Endodermal cell (in vitro differentiated cells): ENCODE data around the gene EMCN. TPM values are rescaled to one million over a fixed set of nuclear protein-coding genes. Genes with fewer than 3 reads are reported as not detected.
"Not testable (repeated sequence)": the region's sequence is repeated elsewhere in the genome, so short reads cannot be mapped to it uniquely, and the experiment has no call there.

ENCODE experiments used
- DNase-seq: peaks from one replicate; pipeline ENCODE4 v3.0.0-alpha.2; 2017
- H3K27ac ChIP-seq: 2 replicates; pipeline ENCODE4 v1.5.1; 2013; ENCODE audit warnings: mild to moderate bottlenecking, low read depth, low read length, moderate library complexity
- H3K27me3 ChIP-seq: 2 replicates; pipeline ENCODE4 v1.6.1; 2013; ENCODE audit warnings: mild to moderate bottlenecking, low read length, moderate library complexity; ENCODE audit not compliant: insufficient read depth, control insufficient read depth, poor library complexity, severe bottlenecking
- H3K36me3 ChIP-seq: 2 replicates; pipeline ENCODE4 v1.7.0; 2013; ENCODE audit warnings: mild to moderate bottlenecking, low read length, moderate library complexity; ENCODE audit not compliant: control insufficient read depth, insufficient read depth
- H3K4me1 ChIP-seq: one replicate; pipeline ENCODE4 v1.7.0; 2013; ENCODE audit warnings: low read length; ENCODE audit not compliant: control insufficient read depth, insufficient read depth
- H3K4me3 ChIP-seq: 2 replicates; pipeline ENCODE4 v1.5.1; 2013; ENCODE audit warnings: mild to moderate bottlenecking, low read length, moderate library complexity
- H3K9ac ChIP-seq: 2 replicates; pipeline ENCODE4 v1.6.1; 2013; ENCODE audit warnings: mild to moderate bottlenecking, low read length, moderate library complexity; ENCODE audit not compliant: poor library complexity, severe bottlenecking; ENCODE audit errors: extremely low read depth
- H3K9me3 ChIP-seq: 2 replicates; pipeline ENCODE4 v1.6.1; 2013; ENCODE audit warnings: mild to moderate bottlenecking, low read length, moderate library complexity; ENCODE audit not compliant: control insufficient read depth
- H3K27ac Mint-ChIP-seq: 2 replicates; pipeline ENCODE4 v1.8.0; 2020; ENCODE audit warnings: mixed read lengths
- H3K27me3 Mint-ChIP-seq: 2 replicates; pipeline ENCODE4 v1.8.0; 2021; ENCODE audit warnings: mild to moderate bottlenecking, mixed read lengths; ENCODE audit not compliant: insufficient read depth
- H3K36me3 Mint-ChIP-seq: 2 replicates; pipeline ENCODE4 v1.8.0; 2020; ENCODE audit warnings: low read depth, mixed read lengths
- H3K4me1 Mint-ChIP-seq: 2 replicates; pipeline ENCODE4 v1.8.0; 2020; ENCODE audit warnings: mixed read lengths
- H3K4me3 Mint-ChIP-seq: 2 replicates; pipeline ENCODE4 v1.8.0; 2020; ENCODE audit warnings: mild to moderate bottlenecking, moderate library complexity, mixed read lengths
- H3K9me3 Mint-ChIP-seq: 2 replicates; pipeline ENCODE4 v1.8.0; 2020; ENCODE audit warnings: mild to moderate bottlenecking, mixed read lengths
- WGBS, 2 experiments: methylation state at CpG; one replicate each; pipeline versions ENCODE4 v1.1.5 to v1.1.7; 2013; ENCODE audit warnings: missing lambda C conversion rate in 2 of 2, mixed read lengths in 1 of 2; ENCODE audit not compliant: insufficient coverage in 1 of 2, insufficient read length in 1 of 2; 5-methylcytosine and 5-hydroxymethylcytosine counted together
- total RNA-seq, 2 donors: library from RNA; stranded (reverse); fragmentation: NEBNext Ultra II Directional in 1 of 2; extraction: Animal tissue kit (Norgen Biotek cat#: 25700) in 1 of 2; gene quantifications; 2 replicates in 1 of 2; 3 replicates in 1 of 2; pipeline ENCODE4 v1.2.1, GENCODE V29; 2021
- TF ChIP-seq, protein P1 (sequence below): fragments of 200-600 bp; sonication (generic); conservative IDR thresholded peaks from 2 replicates; pipeline ENCODE4 v1.5.0; 2021; ENCODE audit warnings: antibody characterized with exemption, mild to moderate bottlenecking

Gene EMCN
- total RNA-seq, 2 donors from 2014 or later: not detected

DNA sequence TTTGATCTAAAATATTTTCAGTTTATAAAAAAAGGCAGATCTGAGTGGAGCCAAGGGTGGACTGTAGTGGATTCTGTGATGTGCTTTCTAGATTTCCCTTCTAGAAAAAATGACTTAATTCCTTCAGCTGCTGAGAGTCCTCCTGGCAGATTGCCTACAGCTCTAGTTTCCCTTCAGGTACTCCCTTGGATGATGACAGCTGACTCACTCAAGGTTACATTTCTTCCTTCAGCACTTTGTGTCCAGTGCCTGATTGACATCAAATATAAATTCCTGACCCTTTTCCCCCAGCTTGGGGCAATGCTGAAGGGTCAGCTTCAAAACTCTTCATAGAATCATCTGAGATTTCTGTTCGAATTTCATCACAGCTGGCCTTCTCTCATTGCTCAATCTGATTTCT, 161.7 kb downstream of the EMCN start:
- TF ChIP-seq, protein P1, sequence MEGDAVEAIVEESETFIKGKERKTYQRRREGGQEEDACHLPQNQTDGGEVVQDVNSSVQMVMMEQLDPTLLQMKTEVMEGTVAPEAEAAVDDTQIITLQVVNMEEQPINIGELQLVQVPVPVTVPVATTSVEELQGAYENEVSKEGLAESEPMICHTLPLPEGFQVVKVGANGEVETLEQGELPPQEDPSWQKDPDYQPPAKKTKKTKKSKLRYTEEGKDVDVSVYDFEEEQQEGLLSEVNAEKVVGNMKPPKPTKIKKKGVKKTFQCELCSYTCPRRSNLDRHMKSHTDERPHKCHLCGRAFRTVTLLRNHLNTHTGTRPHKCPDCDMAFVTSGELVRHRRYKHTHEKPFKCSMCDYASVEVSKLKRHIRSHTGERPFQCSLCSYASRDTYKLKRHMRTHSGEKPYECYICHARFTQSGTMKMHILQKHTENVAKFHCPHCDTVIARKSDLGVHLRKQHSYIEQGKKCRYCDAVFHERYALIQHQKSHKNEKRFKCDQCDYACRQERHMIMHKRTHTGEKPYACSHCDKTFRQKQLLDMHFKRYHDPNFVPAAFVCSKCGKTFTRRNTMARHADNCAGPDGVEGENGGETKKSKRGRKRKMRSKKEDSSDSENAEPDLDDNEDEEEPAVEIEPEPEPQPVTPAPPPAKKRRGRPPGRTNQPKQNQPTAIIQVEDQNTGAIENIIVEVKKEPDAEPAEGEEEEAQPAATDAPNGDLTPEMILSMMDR: no peak
- Histone ChIP-seq H3K4me1 (no peaks in the 10 kb centered on the region), H3K4me3 (no peak overlapping the region), H3K9me3 (peaks cover 32% of the 10 kb centered on the region), H3K27ac (no peak overlapping the region), H3K9ac (no peak overlapping the region), H3K27me3 (no peaks in the 10 kb centered on the region), H3K36me3 (no peaks in the 10 kb centered on the region)
- H3K27ac Mint-ChIP-seq: no peak overlapping the region
- 71 to 93% methylated on average over 1 of the region's 1 CpG for WGBS, 2 experiments
- DNase-seq: no peak
- no peak overlapping the region for H3K4me3 Mint-ChIP-seq
- no peaks in the 10 kb centered on the region for H3K27me3 Mint-ChIP-seq
- no peaks in the 10 kb centered on the region for H3K4me1 Mint-ChIP-seq
- H3K9me3 Mint-ChIP-seq: peaks cover 30% of the 10 kb centered on the region
- H3K36me3 Mint-ChIP-seq: no peaks in the 10 kb centered on the region

DNA sequence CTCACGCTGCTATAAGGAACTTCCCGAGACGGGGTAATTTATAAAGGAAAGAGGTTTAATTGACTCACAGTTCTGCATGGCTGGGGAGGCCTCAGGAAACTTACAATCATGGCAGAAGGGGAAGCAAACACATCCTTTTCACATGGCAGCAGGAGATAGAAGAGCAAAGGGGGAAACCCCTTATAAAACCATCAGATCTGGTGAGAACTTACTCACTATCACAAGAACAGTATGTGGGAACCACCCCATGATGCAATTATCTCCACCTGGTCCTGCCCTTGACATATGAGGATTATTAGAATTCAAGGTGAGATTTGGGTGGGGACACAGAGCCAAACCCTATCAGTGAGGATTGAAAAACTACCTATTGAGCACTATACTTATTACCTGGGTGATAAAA, 165.5 kb downstream of the EMCN start:
- H3K27ac ChIP-seq, H3K27ac Mint-ChIP-seq, H3K36me3 Mint-ChIP-seq, H3K4me3 ChIP-seq, H3K27me3 Mint-ChIP-seq, H3K4me1 ChIP-seq, H3K4me1 Mint-ChIP-seq, H3K27me3 ChIP-seq, H3K36me3 ChIP-seq, H3K4me3 Mint-ChIP-seq, H3K9ac ChIP-seq, DNase-seq: not testable (repeated sequence)
- H3K9me3 Mint-ChIP-seq: peaks cover 12% of the 10 kb centered on the region
- H3K9me3 ChIP-seq: peaks cover 12% of the 10 kb centered on the region
- whole genome bisulfite sequencing, 2 experiments: 84 to 95% methylated on average over 3 of the region's 3 CpGs

DNA sequence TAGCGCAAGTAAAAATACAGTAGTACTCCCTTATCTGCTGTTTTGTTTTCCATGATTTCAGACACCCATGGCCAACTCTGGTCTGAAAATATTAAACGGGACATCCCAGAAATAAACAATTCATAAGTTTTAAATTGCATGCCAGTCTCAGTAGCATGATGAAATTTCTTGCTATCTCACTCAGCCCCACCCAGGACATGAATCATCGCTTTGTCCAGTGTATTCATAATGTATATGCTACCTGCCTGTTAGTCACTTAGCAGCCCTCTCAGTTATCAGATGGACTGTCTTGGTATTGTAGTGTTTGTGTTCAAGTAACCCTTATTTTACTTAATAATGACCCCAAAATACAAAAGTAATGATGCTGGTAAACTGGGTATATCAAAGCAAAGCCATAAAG, 169.3 kb downstream of the EMCN start:
- Mint-ChIP-seq H3K4me1 (no peaks in the 10 kb centered on the region), H3K27ac (no peak overlapping the region), H3K27me3 (no peaks in the 10 kb centered on the region), H3K36me3 (no peaks in the 10 kb centered on the region), H3K4me3 (no peak overlapping the region), H3K9me3 (peaks cover 5% of the 10 kb centered on the region)
- Histone ChIP-seq H3K36me3 (no peaks in the 10 kb centered on the region), H3K4me1 (no peaks in the 10 kb centered on the region), H3K9me3 (no peaks in the 10 kb centered on the region), H3K27me3 (no peaks in the 10 kb centered on the region), H3K4me3 (no peak overlapping the region), H3K9ac (no peak overlapping the region), H3K27ac (no peak overlapping the region)
- no peak for DNase-seq
- TF ChIP-seq, protein P1: no peak
- 90 to 94% methylated on average over 2 to 3 of the region's 3 CpGs for WGBS, 2 experiments

DNA sequence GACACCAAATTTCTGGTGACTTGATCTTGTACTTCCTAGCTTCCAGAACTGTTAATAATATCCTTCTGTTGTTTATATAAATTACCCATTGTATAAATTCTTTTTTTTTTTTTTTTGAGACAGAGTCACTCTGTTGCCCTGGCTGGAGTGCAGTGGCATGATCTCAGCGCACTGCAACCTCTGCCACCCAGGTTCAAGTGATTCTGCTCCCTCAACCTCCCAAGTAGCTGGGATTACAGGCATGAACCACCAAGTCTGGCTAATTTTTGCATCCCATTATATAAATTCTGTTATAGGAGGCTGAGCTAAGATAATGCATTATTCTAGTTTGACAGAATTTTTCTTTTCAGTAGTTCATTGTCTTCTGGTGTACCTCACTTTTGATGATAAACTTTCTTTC, 170.6 kb downstream of the EMCN start:
- H3K4me1 ChIP-seq: no peaks in the 10 kb centered on the region
- Mint-ChIP-seq H3K27me3 (no peaks in the 10 kb centered on the region), H3K9me3 (peaks cover 2% of the 10 kb centered on the region), H3K4me3 (no peak overlapping the region), H3K4me1 (no peaks in the 10 kb centered on the region), H3K36me3 (no peaks in the 10 kb centered on the region), H3K27ac (no peak overlapping the region)
- no peak overlapping the region for H3K9ac ChIP-seq
- H3K4me3 ChIP-seq: no peak overlapping the region
- no peaks in the 10 kb centered on the region for H3K9me3 ChIP-seq
- no peak overlapping the region for H3K27ac ChIP-seq
- WGBS, 2 experiments: 91% methylated on average over 1 of the region's 1 CpG; no CpG with 5 or more reads in 1 of the 2 experiments
- TF ChIP-seq, protein P1: no peak
- DNase-seq: no peak
- H3K27me3 ChIP-seq: no peaks in the 10 kb centered on the region
- H3K36me3 ChIP-seq: no peaks in the 10 kb centered on the region
